ENCODE data around the gene GRIK1. TPM values are rescaled to one million over a fixed set of nuclear protein-coding genes. Genes with fewer than 3 reads are reported as not detected.

GRIK1 gene
- total RNA-seq, 4 donors from 2014 or later: 0.13 to 0.97 (median 0.38) TPM

DNA sequence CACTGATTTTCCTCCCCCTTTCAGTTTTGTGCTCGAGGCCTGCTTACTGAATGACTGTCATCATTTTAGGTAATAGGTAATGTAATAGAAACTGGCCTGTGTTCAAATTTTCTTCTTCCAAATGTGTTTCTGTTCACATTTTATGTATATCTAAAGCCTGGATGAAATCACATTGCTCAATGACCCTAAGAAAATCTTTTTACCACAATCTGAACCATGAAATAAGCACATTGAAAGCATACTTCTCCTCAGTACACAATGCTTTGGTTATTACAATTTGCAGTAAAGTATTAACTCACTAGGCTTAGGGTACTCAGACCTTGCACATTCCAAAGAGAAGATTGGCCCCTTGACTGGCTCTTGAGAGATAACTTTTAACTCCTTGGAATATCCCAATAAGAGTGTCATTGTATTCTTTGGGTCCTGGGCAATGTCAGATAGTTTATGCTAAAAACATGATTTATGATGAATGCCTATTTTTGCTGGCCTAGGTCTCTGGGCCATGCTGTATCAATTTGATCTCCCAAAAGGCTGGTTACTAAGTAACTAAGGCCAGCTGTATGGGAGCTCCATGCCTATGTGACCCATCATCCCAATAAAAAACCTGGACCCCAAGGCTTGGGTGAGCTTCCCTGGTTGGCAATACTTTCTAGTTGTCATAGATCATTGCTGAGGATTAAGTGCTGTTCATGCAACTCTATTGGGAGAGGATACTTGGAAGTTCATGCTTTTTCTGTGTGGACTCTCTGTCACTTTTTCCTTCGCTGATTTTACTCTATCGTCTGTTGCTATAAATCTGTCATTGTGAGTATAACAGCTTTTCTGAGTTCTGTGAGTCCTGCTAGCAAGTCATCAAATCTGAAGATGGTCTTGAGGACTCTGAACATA lies 293.9 kb downstream of the GRIK1 start:
- Histone ChIP-seq H3K4me3 (no peak overlapping the region), H3K36me3 (no peaks in the 10 kb centered on the region), H3K4me1 (no peaks in the 10 kb centered on the region), H3K9me3 (no peaks in the 10 kb centered on the region), H3K27me3 (no peaks in the 10 kb centered on the region), H3K27ac (no peak overlapping the region)
- WGBS: 82% methylated on average over 3 of the region's 3 CpGs
- TF ChIP-seq, protein P1, sequence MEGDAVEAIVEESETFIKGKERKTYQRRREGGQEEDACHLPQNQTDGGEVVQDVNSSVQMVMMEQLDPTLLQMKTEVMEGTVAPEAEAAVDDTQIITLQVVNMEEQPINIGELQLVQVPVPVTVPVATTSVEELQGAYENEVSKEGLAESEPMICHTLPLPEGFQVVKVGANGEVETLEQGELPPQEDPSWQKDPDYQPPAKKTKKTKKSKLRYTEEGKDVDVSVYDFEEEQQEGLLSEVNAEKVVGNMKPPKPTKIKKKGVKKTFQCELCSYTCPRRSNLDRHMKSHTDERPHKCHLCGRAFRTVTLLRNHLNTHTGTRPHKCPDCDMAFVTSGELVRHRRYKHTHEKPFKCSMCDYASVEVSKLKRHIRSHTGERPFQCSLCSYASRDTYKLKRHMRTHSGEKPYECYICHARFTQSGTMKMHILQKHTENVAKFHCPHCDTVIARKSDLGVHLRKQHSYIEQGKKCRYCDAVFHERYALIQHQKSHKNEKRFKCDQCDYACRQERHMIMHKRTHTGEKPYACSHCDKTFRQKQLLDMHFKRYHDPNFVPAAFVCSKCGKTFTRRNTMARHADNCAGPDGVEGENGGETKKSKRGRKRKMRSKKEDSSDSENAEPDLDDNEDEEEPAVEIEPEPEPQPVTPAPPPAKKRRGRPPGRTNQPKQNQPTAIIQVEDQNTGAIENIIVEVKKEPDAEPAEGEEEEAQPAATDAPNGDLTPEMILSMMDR (IDR thresholded peaks at IDR 0.05): no peak
- TF ChIP-seq POLR2A (IDR thresholded peaks at IDR 0.05): no peak
- TF ChIP-seq POLR2AphosphoS5 (IDR thresholded peaks at IDR 0.05): no peak
- no peak for TF ChIP-seq EP300 (IDR thresholded peaks at IDR 0.05)
- no peak for DNase-seq (ENCODE audit: low spot score in 2 of 2)

DNA sequence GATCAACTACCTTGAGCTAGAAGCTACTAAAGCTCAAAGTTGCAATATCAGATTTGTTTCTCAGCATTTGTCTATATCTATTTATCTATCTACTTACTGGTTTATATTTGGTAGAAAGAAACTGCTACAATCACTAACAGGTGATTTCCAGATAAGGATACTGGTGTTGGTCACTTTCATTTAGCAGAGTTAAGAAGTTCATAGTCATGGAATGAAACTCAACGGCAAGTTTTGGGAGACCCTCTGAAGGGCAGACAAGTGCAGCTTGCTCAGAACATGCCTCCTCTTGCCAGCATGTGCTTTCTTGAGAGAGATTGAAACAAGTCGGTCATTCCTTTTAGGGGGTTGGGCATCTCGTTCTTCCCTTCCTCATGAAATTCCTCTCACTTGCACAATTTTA lies 296.5 kb downstream of the GRIK1 start:
- H3K4me1 ChIP-seq: no peaks in the 10 kb centered on the region
- H3K9me3 ChIP-seq: no peaks in the 10 kb centered on the region
- no peaks in the 10 kb centered on the region for H3K36me3 ChIP-seq
- TF ChIP-seq, protein P1 (IDR thresholded peaks at IDR 0.05): no peak
- no peak for TF ChIP-seq POLR2A (IDR thresholded peaks at IDR 0.05)
- TF ChIP-seq POLR2AphosphoS5 (IDR thresholded peaks at IDR 0.05): no peak
- TF ChIP-seq EP300 (IDR thresholded peaks at IDR 0.05): no peak
- WGBS: 57% methylated on average over 3 of the region's 3 CpGs
- no peaks in the 10 kb centered on the region for H3K27me3 ChIP-seq
- H3K27ac ChIP-seq: no peak overlapping the region
- DNase-seq (ENCODE audit: low spot score in 2 of 2): no peak
- no peak overlapping the region for H3K4me3 ChIP-seq

DNA sequence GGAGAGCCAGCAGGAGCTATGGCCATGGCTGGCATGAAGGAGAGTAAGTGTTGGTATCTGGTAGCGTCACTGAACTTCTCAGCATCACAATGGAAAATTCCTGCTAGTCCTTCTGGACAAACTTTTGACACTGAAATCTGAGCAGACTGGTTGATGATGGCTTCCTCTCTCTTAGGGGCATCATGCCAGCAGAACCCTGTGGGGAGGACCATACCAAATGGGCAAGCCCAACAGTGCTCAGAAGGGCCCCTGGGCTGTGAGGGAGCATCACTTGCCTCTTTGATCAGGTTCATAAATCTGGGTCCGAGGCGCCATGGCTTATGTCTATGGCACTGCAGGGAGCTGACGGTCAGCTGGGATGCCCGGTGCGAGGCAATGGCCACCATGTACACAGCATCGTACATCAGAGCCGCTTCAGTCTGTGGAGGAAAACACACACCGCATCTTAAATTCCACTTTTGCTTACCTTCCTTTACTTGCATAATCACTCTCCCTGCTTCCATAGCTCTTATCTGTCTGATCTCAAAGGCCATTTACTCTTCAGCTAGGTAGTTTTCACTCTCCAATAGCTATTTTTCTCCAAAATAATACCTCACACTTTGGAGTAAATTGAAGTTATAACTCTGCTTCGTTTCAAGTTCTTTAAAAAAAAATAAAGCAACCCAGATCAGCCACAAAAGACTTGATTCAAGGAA lies 297.1 kb downstream of the GRIK1 start:
- H3K27ac ChIP-seq: no peak overlapping the region
- no peaks in the 10 kb centered on the region for H3K4me1 ChIP-seq
- H3K27me3 ChIP-seq: no peaks in the 10 kb centered on the region
- no peaks in the 10 kb centered on the region for H3K9me3 ChIP-seq
- DNase-seq (ENCODE audit: low spot score in 2 of 2): no peak
- TF ChIP-seq, protein P1 (IDR thresholded peaks at IDR 0.05): no peak
- TF ChIP-seq POLR2A (IDR thresholded peaks at IDR 0.05): no peak
- TF ChIP-seq EP300 (IDR thresholded peaks at IDR 0.05): no peak
- TF ChIP-seq POLR2AphosphoS5 (IDR thresholded peaks at IDR 0.05): no peak
- 96% methylated on average over 9 of the region's 10 CpGs for WGBS
- H3K4me3 ChIP-seq: no peak overlapping the region
- no peaks in the 10 kb centered on the region for H3K36me3 ChIP-seq

DNA sequence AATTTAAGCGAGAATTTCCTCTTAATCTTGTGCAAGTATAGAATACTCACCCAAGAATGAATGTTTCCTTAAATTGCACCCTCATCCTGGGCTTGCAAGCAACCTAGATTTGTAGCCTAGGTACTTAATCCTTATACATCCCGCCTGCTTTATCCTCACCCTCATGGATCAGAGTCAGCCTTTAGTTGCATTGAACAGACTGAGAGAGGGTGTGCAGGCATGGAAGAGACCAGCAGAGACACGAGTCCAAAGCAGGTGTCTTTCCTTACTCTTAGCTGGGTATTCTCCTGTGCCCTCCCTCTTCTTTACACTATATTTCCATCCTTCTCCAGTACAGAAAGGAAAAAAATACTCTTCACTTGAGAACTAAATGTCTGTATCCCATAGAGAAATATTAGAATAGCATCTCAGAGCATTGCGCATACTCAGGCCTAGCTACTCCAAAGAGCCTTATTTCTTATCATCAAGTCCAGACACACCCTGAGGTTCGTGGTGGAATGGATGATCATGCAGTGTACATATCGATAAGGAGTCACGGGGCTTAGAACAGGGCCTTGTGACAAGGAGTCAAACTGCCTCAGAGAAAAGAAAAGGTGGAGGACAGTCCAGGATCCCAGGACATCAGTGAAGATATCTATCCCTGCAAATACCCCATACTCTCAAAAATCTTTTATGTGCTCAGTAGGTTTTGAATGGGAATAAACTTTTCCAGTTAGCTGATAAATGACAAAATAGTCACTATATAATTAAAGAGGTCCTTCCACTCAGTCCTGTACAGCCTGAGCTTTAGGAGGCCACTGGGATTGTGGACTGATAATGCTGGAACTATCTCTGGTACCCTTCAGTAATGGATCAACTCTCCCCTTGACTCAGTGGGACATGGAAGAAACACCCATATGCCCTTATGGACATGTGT lies 297.9 kb downstream of the GRIK1 start:
- Histone ChIP-seq H3K4me3 (no peak overlapping the region), H3K27ac (no peak overlapping the region), H3K27me3 (no peaks in the 10 kb centered on the region), H3K36me3 (no peaks in the 10 kb centered on the region), H3K4me1 (no peaks in the 10 kb centered on the region), H3K9me3 (no peaks in the 10 kb centered on the region)
- DNase-seq (ENCODE audit: low spot score in 2 of 2): no peak
- TF ChIP-seq POLR2AphosphoS5 (IDR thresholded peaks at IDR 0.05): no peak
- TF ChIP-seq POLR2A (IDR thresholded peaks at IDR 0.05): no peak
- no peak for TF ChIP-seq EP300 (IDR thresholded peaks at IDR 0.05)
- TF ChIP-seq, protein P1 (IDR thresholded peaks at IDR 0.05): no peak
- WGBS: 89% methylated on average over 7 of the region's 7 CpGs

Data from suprapubic skin (tissue), 4 donors.